ENCODE data around the gene POLR2L. TPM values are rescaled to one million over a fixed set of nuclear protein-coding genes. Genes with fewer than 3 reads are reported as not detected.
A peak's percentile ranks its signal among the peaks of the same experiment; 100 is the strongest.

Gene POLR2L
- total and polyA plus RNA-seq, 2 of the 13 experiments (the other 11 are each of a cell fraction or from before 2014, with no cell fraction given): 104 to 114 TPM

- TF ChIP-seq ZBTB4 (CRISPR knock-in tag; IDR thresholded peaks at IDR 0.05; ENCODE audit: borderline replicate concordance): 0 out of 2 replicates have a peak, but pooled peaks have one; percentile 24
- 0 out of 2 replicates have a peak, but pooled peaks have one; percentile 6 for TF ChIP-seq HIVEP1 (CRISPR knock-in tag; IDR thresholded peaks at IDR 0.05)
- 0 out of 2 replicates have a peak, but pooled peaks have one; percentile 8 for TF ChIP-seq ZNF768 (CRISPR knock-in tag; IDR thresholded peaks at IDR 0.05)
- no peak for TF ChIP-seq ZNF34 (CRISPR knock-in tag; IDR thresholded peaks at IDR 0.05; ENCODE audit: borderline replicate concordance)
- TF ChIP-seq ZNF160 (CRISPR knock-in tag; IDR thresholded peaks at IDR 0.05): no peak
- TF ChIP-seq ZNF576 (CRISPR knock-in tag; IDR thresholded peaks at IDR 0.05): peak; percentile 28; the same call in 1 of the 2 replicates
- 0 out of 2 replicates have a peak, but pooled peaks have one; percentile 20 for TF ChIP-seq CSRNP1 (CRISPR knock-in tag; IDR thresholded peaks at IDR 0.05)
- no peak for TF ChIP-seq ZNF317 (CRISPR knock-in tag; IDR thresholded peaks at IDR 0.05)
- no peak for TF ChIP-seq ZNF564 (CRISPR knock-in tag; IDR thresholded peaks at IDR 0.05)
These were observed 12.5 kb downstream of the POLR2L start (continued) for GRCh38 chr11:829847-830294.
